Sciatic nerve (tissue), 2 donors: ENCODE results near the gene APBA1. TPM values are rescaled to one million over a fixed set of nuclear protein-coding genes. Genes with fewer than 3 reads are reported as not detected.

Source experiments
- ATAC-seq: fragments of 200-7000 bp; cut with Tn5 transposase; one replicate; pipeline ENCODE4 v1.9.1; 2020; ENCODE audit warnings: mild to moderate bottlenecking, moderate library complexity
- DNase-seq: peaks from one replicate; pipeline ENCODE4 v3.0.0-alpha.2; 2020; ENCODE audit warnings: low spot score
- intact Hi-C: fragments of 100-400 bp; cut with DNase I; formaldehyde crosslinking; loops from one replicate; pipeline ENCODE4 v1.14.2; 2022
- total RNA-seq: library from RNA; stranded (reverse); fragmentation: NEBNext Ultra II Directional; extraction: Animal tissue kit (Norgen Biotek cat#: 25700); gene quantifications from one replicate; pipeline ENCODE4 v1.2.1, GENCODE V29; 2021
- donor health status: DM: no; HTN: no; CAD: no.
- donor health status: DM: no; HTN: no; CAD: no.

The APBA1 gene
- total RNA-seq, 1 donor from 2014 or later = 11.1 TPM

GRCh38 chr9:69499959-69500358 lies 172.2 kb downstream of the APBA1 start:
- no peak for DNase-seq
- intact Hi-C loops = no loop called here

GRCh38 chr9:69499407-69499806 lies 172.8 kb downstream of the APBA1 start:
- intact Hi-C loops = no loop called here
- ATAC-seq (no peak), DNase-seq (no peak)

More at GRCh38 chr9:69499959-69500358, 172.2 kb downstream of the APBA1 start:
- ATAC-seq = no peak

- ATAC-seq (no peak), DNase-seq (no peak)
- intact Hi-C loops = no loop called here
Measured at GRCh38 chr9:69498470-69498869, 173.7 kb downstream of the APBA1 start.

GRCh38 chr9:69497816-69498215 lies 174.4 kb downstream of the APBA1 start:
- intact Hi-C loops = no loop called here
- ATAC-seq = no peak
- no peak for DNase-seq

- intact Hi-C loops = no loop called here
- ATAC-seq (no peak), DNase-seq (no peak)
Measured at GRCh38 chr9:69496846-69497450, 175.2 kb downstream of the APBA1 start.

GRCh38 chr9:69495296-69495695 lies 176.9 kb downstream of the APBA1 start:
- intact Hi-C loops = no loop called here
- ATAC-seq (no peak), DNase-seq (no peak)

- intact Hi-C loops = no loop called here
- DNase-seq = no peak
Measured at GRCh38 chr9:69494763-69495162, 177.4 kb downstream of the APBA1 start.

GRCh38 chr9:69494208-69494607 lies 178.0 kb downstream of the APBA1 start:
- DNase-seq = no peak
- intact Hi-C loops = no loop called here
- ATAC-seq = no peak

More at GRCh38 chr9:69494763-69495162, 177.4 kb downstream of the APBA1 start:
- no peak for ATAC-seq

- intact Hi-C loops = no loop called here
- ATAC-seq (no peak), DNase-seq (no peak)
Measured at GRCh38 chr9:69486498-69486897, 185.7 kb downstream of the APBA1 start.

GRCh38 chr9:69485466-69485865 lies 186.7 kb downstream of the APBA1 start:
- intact Hi-C loops = no loop called here
- ATAC-seq = no peak
- DNase-seq = no peak

- intact Hi-C loops = no loop called here
- DNase-seq (no peak), ATAC-seq (no peak)
Measured at GRCh38 chr9:69483886-69484422, 188.2 kb downstream of the APBA1 start.

- DNase-seq (no peak), ATAC-seq (no peak)
- intact Hi-C loops = no loop called here
Measured at GRCh38 chr9:69476797-69477196, 195.4 kb downstream of the APBA1 start.

- intact Hi-C loops = no loop called here
Measured at GRCh38 chr9:69476016-69476415, 196.2 kb downstream of the APBA1 start.

GRCh38 chr9:69474821-69475220 lies 197.3 kb downstream of the APBA1 start:
- intact Hi-C loops = no loop called here
- DNase-seq (no peak), ATAC-seq (no peak)

More at GRCh38 chr9:69476016-69476415, 196.2 kb downstream of the APBA1 start:
- no peak for ATAC-seq
- no peak for DNase-seq

GRCh38 chr9:69472101-69472620 lies 200.0 kb downstream of the APBA1 start:
- DNase-seq = no peak
- ATAC-seq = no peak
- intact Hi-C loops = no loop called here

- intact Hi-C loops = no loop called here
- ATAC-seq = no peak
- DNase-seq = no peak
Measured at GRCh38 chr9:69471433-69471832, 200.7 kb downstream of the APBA1 start.

- intact Hi-C loops = no loop called here
- DNase-seq = no peak
Measured at GRCh38 chr9:69470186-69470977, 201.8 kb downstream of the APBA1 start.

GRCh38 chr9:69469136-69469535 lies 203.0 kb downstream of the APBA1 start:
- intact Hi-C loops = no loop called here
- no peak for DNase-seq
- ATAC-seq = no peak

More at GRCh38 chr9:69470186-69470977, 201.8 kb downstream of the APBA1 start:
- peak; percentile 95 for ATAC-seq

- intact Hi-C loops = no loop called here
- no peak for ATAC-seq
- no peak for DNase-seq
Measured at GRCh38 chr9:69468380-69468779, 203.8 kb downstream of the APBA1 start.

GRCh38 chr9:69466151-69466550 lies 206.0 kb downstream of the APBA1 start:
- intact Hi-C loops = no loop called here
- ATAC-seq (no peak), DNase-seq (no peak)
